ENCODE data around the gene TCF15.
"Not testable (repeated sequence)": the region's sequence is repeated elsewhere in the genome, so short reads cannot be mapped to it uniquely, and the experiment has no call there.

TCF15 gene

DNA sequence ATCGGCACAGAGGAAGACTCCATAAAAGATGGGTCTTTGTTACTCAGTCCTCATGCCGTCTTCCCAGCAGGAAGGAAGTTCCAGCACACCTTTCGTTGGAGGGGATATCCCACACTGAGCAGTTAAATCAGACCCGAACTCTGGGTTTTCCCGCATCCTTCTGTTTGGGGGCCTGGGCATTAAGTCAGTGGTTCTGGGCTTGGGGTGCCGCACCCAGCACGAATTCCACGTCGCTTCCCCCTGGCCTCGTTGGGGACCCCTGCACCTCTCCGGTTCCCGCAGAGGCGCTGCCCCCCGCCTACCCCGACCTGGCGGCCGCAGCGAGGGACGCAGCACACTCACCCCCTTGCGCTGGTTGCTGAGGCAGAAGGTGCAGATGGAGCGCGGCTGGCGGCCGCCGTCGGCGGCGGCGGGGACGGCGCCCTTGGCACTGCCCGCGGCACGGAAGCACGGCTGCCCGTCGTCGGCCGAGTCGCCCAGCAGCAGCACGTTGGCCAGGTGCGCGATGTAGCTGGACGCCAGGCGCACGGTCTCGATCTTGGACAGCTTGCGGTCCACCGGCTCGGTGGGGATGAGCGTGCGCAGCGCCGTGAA lies 641 bp downstream of the TCF15 start:
- no peak for FAIRE-seq

DNA sequence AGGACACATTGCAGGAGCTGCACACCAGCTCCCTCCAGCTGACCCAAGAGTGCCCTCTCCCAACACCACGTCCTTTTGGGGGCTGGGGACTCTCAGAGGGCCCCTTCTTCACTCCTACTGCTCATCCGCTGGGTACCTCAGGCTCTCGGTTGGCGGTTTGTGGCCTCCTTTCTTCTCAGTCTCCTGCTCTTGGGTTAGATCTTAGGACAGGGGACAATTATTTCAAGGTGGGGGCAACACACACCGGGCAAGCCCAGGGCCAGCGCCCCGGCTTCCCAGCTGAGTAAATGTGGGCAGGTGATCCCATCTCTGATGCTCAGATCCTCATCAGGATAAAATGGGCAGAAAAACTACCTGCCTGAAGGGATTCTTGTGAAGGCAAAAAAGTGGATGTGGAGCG lies 1.1 kb downstream of the TCF15 start:
- FAIRE-seq, result no peak

DNA sequence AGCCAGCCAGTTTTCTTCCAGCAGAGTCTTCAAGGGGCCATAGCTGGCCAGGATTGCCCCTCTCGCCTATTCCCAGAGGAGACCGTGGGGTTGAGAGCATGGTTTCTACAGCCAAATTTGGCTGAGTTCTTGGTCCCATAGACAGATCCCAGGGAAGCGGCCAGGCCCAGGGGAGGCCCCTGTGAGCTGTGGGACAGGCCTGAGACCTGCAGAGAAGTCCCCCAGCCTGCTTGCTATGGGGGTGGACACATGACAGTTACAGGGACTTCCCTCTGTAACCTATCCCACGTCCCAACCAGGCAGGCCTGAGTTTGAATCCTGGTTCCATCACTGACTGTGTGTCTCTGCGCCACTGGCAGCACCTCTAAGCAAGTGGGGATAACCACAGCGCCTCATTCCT lies 2.6 kb downstream of the TCF15 start:
- FAIRE-seq, result no peak

DNA sequence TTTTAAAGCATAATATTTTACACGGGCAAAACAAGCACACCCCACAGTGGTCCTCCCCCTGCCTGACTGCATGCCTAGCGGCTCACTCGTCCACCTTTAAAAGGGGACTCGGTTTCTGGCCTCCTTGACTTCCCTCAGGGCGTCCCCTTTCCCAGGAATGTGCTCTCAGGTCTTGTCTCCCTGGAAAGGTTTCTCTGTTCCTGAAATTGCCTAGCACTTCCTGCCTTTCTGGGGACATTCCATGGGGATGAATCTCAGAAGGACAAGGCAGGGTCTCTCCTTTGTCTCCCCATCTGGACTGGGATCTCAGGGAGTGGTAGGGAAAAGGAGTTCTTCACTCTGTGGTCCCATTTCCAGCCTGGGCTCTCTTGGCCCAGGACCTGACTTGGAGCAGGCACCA lies 4.9 kb downstream of the TCF15 start:
- FAIRE-seq, result no peak

DNA sequence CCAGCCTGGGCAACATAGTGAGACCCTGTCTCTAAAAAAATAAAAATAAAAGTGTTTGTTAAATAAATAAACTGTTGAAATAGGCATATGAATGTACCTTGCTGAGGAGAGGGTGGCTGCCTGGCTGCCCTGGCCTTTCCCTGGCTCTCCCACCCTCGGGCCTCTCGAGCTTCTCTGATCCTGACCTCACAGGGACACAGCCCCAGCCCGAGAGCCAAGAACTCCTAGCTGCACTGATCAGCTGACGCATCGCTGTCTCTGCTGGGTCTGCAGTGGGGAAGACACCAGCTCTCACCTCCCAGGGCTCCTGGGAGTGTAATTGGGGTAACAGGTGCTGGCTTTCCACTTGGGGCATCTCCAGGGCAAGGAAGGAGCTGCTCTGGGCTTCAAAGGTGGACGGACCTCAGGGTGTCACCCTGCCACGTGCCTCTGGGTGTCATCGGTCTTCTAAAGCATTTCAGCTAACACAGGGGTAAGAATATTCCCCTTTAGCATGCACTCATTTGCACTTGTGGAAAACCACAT lies 6.9 kb downstream of the TCF15 start:
- FAIRE-seq, result no peak

- FAIRE-seq, result no peak
Measured at GRCh38 chr20:602111-602970, 7.8 kb downstream of the TCF15 start.

DNA sequence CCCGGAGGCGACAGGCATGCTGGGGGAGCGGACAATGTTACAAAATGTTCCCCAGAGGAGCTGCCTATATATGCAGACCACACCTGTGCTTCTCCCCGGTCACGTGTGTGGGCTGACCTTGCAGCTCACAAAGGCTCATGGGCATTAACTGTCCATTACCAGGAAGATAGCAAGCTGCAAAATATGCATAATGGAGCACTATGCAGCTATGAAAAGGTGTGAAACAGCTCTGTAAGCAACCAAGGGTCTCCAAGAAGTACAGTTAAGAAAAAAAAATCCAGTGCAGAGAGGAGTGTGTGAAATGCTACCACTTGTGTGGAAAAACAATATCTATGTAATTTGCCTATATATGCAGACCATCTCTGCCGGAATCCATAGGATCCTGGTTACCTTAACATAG lies 9.4 kb downstream of the TCF15 start:
- no peak for FAIRE-seq

DNA sequence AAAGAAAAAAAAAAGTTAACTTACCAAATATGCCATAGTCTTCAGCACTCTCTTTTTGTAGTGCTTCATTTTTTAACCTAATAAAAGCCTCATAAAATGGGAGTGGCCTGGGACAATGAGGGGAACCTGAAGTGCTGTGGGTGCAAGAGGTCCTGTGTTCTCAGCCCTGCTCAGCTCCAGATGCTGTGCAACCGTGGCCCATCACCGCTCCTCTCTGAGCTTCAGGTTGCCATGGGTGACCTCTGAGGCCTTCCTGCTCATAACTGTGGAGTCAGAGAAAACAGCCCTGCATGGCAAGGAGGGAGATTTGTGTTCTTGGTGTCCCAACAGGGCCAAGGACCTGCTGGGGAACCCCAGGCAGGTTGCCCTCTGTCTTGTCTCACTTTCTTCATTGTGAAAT lies 10.0 kb downstream of the TCF15 start:
- no peak for FAIRE-seq

DNA sequence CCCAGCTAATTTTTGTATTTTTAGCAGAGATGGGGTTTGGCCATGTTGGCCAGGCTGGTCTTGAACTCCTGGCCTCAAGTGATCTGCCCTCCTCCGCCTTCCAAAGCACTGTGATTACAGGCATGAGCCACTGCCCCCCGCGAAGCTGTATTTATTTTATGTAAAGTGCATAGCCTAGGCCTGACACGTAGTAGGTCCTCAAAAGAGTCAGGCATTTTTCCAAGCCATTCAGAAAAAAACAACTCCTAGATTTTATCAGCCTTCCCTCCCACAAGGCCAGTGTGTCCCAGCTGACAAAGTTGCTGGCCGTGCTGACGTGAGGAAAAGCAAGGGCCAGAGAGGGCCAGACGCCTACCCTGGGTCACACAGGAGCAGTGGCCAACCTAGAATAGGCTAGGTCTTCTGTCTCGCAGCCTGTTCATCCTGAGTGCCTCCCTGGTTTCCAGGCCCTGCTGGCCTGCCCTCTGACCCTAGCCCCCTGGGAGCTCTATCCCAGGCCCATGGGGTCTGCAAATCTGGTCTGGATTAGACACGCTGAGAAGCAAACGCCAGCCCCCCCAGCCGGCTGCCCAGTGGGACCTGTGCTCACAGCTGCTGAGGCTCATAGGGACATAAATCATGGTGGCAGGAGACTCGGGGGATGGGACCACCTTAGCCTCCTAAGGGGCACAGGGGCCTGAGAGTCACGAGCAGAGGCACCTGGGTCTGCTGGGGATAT lies 11.8 kb downstream of the TCF15 start:
- FAIRE-seq, result no peak

GRCh38 chr20:597560-597959 lies 12.5 kb downstream of the TCF15 start:
- no peak for FAIRE-seq

DNA sequence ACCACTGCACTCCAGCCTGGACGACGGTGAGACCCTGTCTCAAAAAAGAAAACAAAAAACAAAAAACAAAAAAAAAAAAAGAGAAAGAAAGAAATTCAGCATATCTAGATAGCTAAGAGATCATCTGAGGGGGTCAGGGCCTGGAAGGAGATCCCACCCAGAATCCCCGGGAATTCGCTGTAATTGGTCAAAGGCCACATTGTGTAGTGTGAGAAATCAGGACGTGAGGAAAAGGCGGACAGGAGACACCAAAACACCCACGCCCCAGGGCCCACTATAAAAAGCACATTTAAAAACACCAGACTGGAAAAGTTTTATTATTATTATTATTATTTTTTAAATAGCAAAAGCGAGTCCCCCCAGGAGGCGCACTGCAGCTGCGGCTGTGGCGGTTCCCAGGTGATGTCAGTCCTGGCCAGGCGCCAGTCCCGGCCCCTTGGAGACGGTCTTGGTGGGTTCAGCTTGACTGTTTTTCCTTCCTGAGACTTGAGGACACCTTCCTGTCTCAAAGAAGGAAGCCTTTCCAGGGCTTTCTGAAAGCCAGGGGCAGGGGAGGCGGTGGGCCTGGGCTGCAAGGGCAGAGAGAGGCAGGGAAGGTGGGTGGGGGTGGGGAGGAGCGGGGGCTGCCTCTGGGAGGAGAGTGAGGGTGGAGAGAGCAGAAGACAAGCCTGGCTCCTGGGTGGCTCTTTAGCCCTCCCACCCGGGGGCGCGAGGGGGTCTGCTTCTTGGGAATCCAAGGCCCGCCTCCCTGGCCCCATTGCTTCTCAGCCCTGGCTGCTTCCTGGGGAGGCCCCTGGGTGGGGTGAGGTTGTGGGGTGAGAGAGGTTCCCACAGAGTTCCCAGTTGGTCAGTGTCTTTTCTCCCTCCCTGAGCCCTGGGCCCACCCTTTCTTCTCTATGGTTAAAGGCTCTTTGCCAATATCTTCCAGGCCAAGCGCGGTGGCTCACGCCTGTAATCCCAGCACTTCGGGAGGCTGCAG lies 14.5 kb downstream of the TCF15 start:
- FAIRE-seq, result no peak

- no peak for FAIRE-seq
Measured at GRCh38 chr20:592506-592905, 17.6 kb downstream of the TCF15 start.

- no peak for FAIRE-seq
Measured at GRCh38 chr20:591941-592340, 18.2 kb downstream of the TCF15 start.

DNA sequence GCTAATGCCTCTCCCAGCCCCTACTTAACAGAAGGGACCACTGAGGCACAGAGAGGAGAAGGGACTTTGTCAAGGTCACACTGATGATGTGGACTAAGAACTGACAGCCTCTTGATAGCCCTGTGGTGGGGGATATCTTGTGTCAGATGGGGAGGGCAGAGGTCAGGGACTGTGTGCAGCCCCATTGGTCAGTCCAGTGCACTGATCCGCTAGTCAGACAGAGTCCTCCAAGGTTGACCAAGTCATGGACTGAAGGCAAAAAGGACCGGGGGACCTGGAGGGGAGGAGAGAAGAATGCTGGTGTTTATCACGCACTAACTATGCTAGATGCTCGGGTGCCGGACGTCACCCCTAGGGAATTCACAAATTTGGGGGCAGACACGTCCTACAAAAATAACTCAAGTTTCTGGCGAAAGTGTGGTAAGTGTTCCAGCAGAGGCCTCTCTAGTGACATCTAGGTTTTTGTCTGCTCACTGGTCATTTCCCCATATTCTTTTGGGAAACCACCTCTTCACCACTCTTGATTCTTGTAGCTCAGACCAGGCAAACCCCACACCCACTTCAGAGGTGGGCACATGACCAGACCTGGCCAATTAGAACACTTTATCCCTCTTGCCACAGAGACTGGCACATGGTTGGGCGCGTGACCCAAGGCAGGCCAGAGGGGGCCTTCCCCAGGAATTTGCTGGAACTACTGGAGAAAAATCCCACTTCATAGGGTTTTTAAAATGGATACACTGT lies 21.0 kb downstream of the TCF15 start:
- FAIRE-seq, result no peak

DNA sequence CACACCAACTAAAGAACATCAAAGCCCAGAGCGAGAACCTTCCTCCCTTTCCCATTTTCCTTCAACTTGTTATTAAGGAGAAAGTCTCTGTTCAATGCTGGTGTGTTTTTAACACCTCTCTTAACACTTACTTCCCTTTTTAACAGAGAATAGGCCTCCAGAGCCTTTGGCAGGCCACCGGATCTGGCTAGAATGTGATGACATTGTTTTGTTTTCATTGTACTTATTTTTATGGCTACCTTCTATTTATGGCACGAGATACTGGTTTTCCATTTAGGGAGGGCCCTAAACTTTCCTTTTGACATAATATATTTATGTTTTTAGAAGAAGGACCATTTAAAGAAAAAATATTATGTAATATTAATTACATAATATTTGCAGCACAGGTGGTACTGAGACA lies 21.6 kb downstream of the TCF15 start:
- FAIRE-seq, result no peak

DNA sequence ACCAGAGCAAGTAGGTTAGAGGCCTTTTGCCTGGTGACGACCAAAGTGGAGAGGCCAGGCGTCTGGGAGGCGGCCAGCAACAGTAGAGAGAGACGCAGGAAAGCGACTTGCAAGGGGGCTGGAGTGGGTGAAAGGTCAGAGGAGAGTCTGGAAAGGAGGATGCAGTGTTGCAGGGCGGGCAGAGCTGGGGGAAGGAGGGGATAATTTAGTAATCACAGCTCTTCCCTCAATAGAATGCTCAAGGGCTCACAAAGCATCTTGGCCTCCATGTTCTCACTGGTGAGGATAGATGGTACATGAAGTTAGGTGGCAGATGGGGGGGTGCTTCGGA lies 25.2 kb downstream of the TCF15 start:
- no peak for FAIRE-seq

DNA sequence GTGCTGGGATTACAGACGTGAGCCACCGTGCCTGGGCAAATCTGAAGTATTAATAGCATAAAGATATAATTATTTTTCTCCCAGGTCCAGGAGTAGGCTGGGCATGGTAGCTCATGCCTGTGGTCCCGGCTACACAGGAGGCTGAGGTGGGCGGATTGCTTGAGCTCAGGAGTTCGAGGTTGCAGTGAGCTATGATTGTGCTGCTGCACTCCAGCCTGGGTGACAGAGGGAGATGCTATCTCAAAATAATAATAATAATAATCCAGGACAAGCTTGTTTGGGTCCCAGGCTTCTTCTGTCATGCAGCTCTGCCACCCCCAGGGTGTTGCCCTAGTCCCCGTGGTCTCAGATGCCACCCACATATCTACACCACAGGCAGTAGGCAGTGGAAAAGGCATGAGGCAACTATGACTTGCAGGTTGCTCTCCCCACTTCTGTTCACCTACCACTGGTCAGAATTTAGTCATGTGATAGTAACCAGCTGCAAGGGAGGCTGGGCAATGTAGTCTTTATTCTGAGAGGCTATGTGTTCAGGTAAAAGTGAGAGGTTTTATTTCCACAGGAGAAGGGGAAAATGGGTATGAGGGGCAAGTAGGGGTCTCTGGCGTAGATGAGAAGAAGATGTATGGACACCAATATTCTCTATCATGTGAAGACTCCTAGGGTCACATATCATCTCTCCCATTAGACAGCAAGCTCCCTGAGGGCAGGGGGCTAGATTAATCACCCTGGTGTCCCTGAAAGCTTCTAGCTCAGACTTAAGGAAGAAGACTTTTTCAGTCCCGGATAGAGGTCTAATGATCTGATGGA lies 25.7 kb downstream of the TCF15 start:
- no peak for FAIRE-seq

- FAIRE-seq, result no peak
Measured at GRCh38 chr20:582204-582603, 27.9 kb downstream of the TCF15 start.

- FAIRE-seq, result not testable (repeated sequence)
Measured at GRCh38 chr20:578940-579690, 31.0 kb downstream of the TCF15 start.

- no peak for FAIRE-seq
Measured at GRCh38 chr20:577167-577791, 32.8 kb downstream of the TCF15 start.

All from islet of Langerhans (tissue), 1 donor.